Esophagus muscularis mucosa (tissue), 3 donors: ENCODE measurements around the gene ZNF79.

ENCODE experiments used
- POLR2A ChIP-seq: fragments of 450-650 bp; IDR thresholded peaks from one replicate; pipeline ENCODE4 v1.6.1; 2017; ENCODE audit warnings: antibody characterized with exemption, moderate library complexity, mild to moderate bottlenecking, low read depth
- POLR2AphosphoS5 ChIP-seq, 2 donors: sonication (generic); formaldehyde crosslinking; IDR thresholded peaks; one replicate each; pipeline ENCODE4 v1.6.1; 2017; ENCODE audit warnings: antibody characterized with exemption in 2 of 2
- TF ChIP-seq, protein P1 (sequence below), 3 experiments: fragments of 200-600 bp in 2 of 3; fragments of 450-650 bp in 1 of 3; sonication (generic) in 2 of 3; IDR thresholded peaks; one replicate each; pipeline ENCODE4 v1.5.1; 2017 to 2019; ENCODE audit warnings: antibody characterized with exemption in 3 of 3, mild to moderate bottlenecking in 2 of 3, moderate library complexity in 1 of 3

DNA sequence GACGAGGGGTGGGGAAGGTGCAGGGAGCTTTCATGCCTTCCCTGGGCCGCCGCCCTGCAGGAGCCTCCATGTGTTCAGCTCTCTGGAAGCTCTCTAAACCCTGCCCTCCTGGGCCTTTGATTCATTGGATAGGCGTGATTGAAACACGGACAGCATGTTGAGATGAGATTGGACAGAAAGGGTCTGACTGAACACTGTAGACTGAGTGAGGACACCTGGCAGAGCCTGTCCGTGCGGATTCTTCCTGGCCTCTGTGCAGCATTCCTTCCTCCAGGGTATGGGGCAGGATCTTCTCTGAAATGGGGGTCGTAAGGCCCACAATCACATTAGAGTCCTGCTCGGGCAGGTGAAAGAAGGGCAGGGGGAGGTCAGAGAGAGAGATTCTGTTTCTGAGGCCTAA lies 14.2 kb downstream of the ZNF79 start:
- no peak for TF ChIP-seq POLR2A
- no peak for TF ChIP-seq POLR2AphosphoS5 (IDR thresholded peaks at IDR 0.05)
- TF ChIP-seq, protein P1, sequence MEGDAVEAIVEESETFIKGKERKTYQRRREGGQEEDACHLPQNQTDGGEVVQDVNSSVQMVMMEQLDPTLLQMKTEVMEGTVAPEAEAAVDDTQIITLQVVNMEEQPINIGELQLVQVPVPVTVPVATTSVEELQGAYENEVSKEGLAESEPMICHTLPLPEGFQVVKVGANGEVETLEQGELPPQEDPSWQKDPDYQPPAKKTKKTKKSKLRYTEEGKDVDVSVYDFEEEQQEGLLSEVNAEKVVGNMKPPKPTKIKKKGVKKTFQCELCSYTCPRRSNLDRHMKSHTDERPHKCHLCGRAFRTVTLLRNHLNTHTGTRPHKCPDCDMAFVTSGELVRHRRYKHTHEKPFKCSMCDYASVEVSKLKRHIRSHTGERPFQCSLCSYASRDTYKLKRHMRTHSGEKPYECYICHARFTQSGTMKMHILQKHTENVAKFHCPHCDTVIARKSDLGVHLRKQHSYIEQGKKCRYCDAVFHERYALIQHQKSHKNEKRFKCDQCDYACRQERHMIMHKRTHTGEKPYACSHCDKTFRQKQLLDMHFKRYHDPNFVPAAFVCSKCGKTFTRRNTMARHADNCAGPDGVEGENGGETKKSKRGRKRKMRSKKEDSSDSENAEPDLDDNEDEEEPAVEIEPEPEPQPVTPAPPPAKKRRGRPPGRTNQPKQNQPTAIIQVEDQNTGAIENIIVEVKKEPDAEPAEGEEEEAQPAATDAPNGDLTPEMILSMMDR (IDR thresholded peaks at IDR 0.05): no peak
